Activated T-cell treated with anti-CD3 and anti-CD28 coated beads, Interleukin-2, amount 50 U/mL, for 72 hours (primary cell): ENCODE measurements around the gene SDE2. TPM values are rescaled to one million over a fixed set of nuclear protein-coding genes. Genes with fewer than 3 reads are reported as not detected.

Experiments
- ATAC-seq, 2 donors: fragments of 150-1000 bp; cut with Tn5 transposase; replicated peaks in 1 of 2; 2 replicates each; pipeline ENCODE4 v1.10.0; 2021; ENCODE audit warnings: moderate library complexity in 2 of 2, mild to moderate bottlenecking in 1 of 2
- DNase-seq, 2 donors: peaks; one replicate each; pipeline ENCODE4 v3.0.0; 2021 to 2022; ENCODE audit warnings: mixed read lengths in 1 of 2
- H3K27ac Mint-ChIP-seq: one replicate; pipeline ENCODE4 v1.8.0; 2022; ENCODE audit warnings: mild to moderate bottlenecking, moderate library complexity, mixed read lengths
- H3K27me3 Mint-ChIP-seq: one replicate; pipeline ENCODE4 v1.8.0; 2022; ENCODE audit warnings: low read depth, mixed read lengths
- H3K36me3 Mint-ChIP-seq, 2 donors: one replicate each; pipeline ENCODE4 v1.8.0; 2022; ENCODE audit warnings: mixed read lengths in 2 of 2, mild to moderate bottlenecking in 1 of 2; ENCODE audit not compliant: insufficient read depth in 2 of 2
- H3K4me1 Mint-ChIP-seq: one replicate; pipeline ENCODE4 v1.8.0; 2022; ENCODE audit warnings: low read depth, mixed read lengths
- H3K4me3 Mint-ChIP-seq, 2 donors: one replicate each; pipeline ENCODE4 v1.8.0; 2022; ENCODE audit warnings: mild to moderate bottlenecking in 2 of 2, mixed read lengths in 2 of 2, moderate library complexity in 2 of 2
- H3K9me3 Mint-ChIP-seq, 2 donors: one replicate each; pipeline ENCODE4 v1.8.0; 2022; ENCODE audit warnings: mixed read lengths in 2 of 2
- total RNA-seq, 2 donors: library from RNA; stranded (reverse); gene quantifications; one replicate each; pipeline ENCODE4 v1.2.3, GENCODE V29; 2022

SDE2 gene
- total RNA-seq, 2 donors from 2014 or later: 21.5 to 24.0 TPM

DNA sequence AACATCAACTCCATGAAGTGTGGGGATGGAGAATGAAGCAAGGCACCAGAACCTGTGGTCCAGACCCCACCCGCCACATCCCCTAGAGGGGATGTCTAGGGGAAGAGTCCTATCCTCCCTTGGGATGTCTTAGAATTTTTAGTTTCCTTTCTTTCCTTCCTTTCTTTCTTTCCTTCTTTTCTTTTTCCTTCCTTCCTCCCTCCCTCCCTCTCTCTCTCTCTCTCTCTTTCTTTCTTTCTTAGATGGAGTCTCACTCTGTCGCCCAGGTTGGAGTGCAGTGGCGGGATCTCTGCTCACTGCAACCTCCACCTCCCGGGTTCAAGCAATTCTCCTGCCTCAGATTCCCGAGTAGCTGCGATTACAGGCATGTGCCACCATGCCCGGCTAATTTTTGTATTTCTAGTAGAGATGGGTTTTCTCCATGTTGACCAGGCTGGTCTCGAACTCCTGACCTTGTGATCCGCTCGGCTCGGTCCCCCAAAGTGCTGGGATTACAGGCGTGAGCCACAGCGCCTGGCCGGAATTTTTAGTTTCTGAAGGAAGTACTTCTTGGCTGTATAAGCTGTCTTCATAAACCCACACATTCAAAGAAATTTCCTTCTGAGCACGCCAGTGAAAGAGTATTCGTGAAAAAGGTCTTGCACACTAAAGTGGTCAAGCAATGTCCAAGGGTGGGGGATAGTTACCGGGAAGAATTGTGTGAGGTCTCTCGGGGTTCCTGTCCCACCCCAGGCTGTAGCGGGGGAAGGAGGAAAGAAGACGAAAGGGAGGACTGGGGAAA lies 37.3 kb downstream of the SDE2 start:
- H3K36me3 Mint-ChIP-seq: no peaks in the 10 kb centered on the region
- H3K4me3 Mint-ChIP-seq: no peak overlapping the region
- H3K27ac Mint-ChIP-seq: no peak overlapping the region
- DNase-seq (no peak), ATAC-seq (no peak)
- no peaks in the 10 kb centered on the region for H3K4me1 Mint-ChIP-seq
- H3K27me3 Mint-ChIP-seq: no peaks in the 10 kb centered on the region
- no peaks in the 10 kb centered on the region for H3K9me3 Mint-ChIP-seq

DNA sequence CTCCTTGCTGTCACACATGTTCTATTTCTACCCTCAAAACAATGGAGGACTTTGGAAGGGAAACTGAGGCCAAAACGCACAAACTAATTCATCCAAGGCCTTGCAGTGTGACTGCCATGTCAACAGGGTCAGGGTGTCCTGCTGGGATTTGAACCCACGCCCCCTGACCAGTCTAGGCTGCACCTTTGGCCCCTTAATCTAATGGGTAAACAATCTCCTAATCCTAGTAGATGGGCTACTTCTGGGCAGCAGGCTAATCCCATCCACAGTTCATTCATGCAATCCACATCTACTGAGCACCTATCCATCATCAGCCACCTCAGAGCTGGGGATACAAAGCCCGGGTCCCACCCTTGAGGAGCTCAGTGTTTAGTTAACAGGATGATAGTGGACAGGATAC lies 41.1 kb downstream of the SDE2 start:
- Mint-ChIP-seq H3K4me3 (no peak overlapping the region), H3K27me3 (peaks cover 7% of the 10 kb centered on the region), H3K9me3 (no peaks in the 10 kb centered on the region), H3K36me3 (no peaks in the 10 kb centered on the region), H3K4me1 (no peaks in the 10 kb centered on the region), H3K27ac (no peak overlapping the region)
- DNase-seq: no peak
- no peak for ATAC-seq

DNA sequence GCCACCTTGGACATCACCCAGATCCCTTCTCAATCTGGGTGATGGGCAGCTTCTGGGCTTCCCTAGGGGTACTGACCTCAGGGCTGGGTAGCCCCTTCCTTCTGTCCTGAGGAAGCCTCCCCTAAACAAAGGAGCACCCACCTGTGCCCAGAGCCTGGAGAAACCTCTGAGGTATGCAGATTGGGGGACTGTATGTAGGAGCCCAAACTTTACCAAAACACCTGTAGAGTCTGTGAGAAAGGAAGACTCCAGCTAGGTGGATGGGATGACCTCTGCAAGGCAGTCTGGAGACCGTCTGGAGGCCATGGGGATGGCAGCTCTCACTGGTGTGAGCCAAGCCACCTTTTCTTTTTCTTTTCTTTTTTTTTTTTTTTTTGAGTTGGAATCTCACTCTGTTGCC lies 44.4 kb downstream of the SDE2 start:
- Mint-ChIP-seq H3K4me1 (no peaks in the 10 kb centered on the region), H3K4me3 (no peak overlapping the region), H3K27ac (no peak overlapping the region), H3K27me3 (peaks cover 7% of the 10 kb centered on the region), H3K9me3 (no peaks in the 10 kb centered on the region), H3K36me3 (no peaks in the 10 kb centered on the region)
- no peak for ATAC-seq
- no peak for DNase-seq

DNA sequence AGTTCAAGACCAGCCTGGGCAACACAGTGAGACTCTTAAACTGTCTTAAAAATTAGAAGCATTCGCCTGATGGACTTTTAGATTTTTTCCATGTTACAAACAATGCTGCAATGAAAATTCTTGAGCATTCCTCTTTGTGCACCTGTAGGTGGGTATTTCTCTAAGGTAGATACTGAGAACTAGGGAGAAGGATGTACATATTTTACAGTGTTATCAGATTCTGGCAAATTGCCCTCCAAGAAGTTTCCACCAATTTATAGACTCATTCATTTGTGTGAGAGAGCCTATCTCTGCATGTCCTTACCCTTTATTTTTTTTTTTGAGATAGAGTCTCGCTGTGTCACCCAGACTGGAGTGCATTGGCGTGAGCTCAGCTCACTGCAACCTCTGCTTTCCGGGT lies 45.8 kb downstream of the SDE2 start:
- ATAC-seq: no peak
- Mint-ChIP-seq H3K27ac (no peak overlapping the region), H3K27me3 (peaks cover 7% of the 10 kb centered on the region), H3K36me3 (no peaks in the 10 kb centered on the region), H3K4me1 (no peaks in the 10 kb centered on the region), H3K4me3 (no peak overlapping the region), H3K9me3 (no peaks in the 10 kb centered on the region)
- no peak for DNase-seq

DNA sequence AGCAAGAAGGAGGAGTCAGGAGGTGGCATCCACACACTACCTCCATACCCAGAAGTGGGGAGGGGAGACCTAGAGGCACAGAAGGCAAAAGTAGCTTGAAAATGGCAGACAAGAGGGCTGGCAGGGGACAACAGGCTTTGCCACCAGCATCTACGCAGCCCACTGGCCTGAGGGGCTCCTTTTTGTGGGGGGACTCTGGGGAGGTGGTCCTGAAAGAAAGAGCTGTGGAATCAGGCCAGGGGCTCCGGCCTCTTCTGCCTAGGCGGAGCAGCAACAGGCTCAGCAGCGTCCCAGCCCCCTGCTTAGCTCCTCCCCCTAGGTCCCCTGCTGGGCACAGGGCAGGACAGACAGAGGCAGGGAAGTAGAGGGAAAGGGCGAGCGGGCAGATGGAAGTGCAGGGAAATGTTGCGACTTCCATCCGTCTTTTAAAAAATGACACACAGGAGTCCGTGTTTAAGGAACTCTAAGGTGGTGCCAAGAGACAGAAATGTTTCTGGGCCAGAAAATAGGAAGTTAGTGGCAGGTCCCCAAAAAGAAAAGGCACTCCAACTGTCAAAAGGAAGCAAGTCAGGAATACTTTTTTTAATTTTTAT lies 48.1 kb downstream of the SDE2 start:
- Mint-ChIP-seq H3K27ac (no peak overlapping the region), H3K4me1 (no peaks in the 10 kb centered on the region), H3K9me3 (no peaks in the 10 kb centered on the region), H3K36me3 (no peaks in the 10 kb centered on the region), H3K4me3 (no peak overlapping the region), H3K27me3 (peaks cover 7% of the 10 kb centered on the region)
- ATAC-seq (no peak), DNase-seq (no peak)

DNA sequence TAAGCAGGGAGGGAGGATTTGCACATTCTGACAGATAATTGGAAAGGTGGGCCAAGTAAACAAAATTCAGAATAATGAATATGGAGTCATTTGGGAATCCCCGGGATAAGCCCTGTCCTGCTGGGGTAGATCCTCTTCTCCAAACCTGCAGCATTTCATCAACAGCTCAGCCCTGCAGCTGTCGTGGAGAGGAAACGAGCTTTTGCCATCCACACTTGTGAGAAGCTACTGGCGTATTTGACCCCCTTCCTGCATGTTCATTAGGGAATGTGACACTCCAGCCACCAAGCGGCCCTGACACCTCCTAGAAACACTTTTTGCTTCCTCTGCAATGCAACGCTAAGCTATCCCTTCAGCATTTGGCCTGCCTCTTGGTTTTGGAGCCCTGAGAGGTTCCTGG lies 50.1 kb downstream of the SDE2 start:
- Mint-ChIP-seq H3K9me3 (no peaks in the 10 kb centered on the region), H3K27ac (no peak overlapping the region), H3K36me3 (no peaks in the 10 kb centered on the region), H3K4me1 (peaks cover 6% of the 10 kb centered on the region), H3K4me3 (no peak overlapping the region), H3K27me3 (peaks cover 6% of the 10 kb centered on the region)
- no peak for DNase-seq
- ATAC-seq: no peak

DNA sequence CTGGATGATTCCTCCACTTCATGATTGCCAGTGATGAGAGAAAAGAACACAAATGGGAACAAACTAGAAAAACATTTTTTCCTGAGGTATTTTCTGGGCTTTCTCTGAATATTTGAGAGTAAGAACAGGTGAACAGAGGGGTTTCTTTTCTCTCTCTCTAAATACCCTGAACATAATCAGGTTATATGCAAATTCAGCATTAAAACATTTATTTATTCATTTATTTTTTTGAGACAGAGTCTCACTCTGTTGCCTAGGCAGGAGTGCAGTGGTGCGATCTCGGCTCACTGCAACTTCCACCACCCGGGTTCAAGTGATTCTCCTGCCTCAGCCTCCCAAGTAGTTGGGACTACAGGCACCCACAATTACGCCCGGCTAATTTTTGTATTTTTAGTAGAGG lies 52.3 kb downstream of the SDE2 start:
- DNase-seq (no peak), ATAC-seq (no peak)
- H3K27me3 Mint-ChIP-seq: no peaks in the 10 kb centered on the region
- no peaks in the 10 kb centered on the region for H3K36me3 Mint-ChIP-seq
- H3K9me3 Mint-ChIP-seq: no peaks in the 10 kb centered on the region
- no peak overlapping the region for H3K27ac Mint-ChIP-seq
- no peak overlapping the region for H3K4me3 Mint-ChIP-seq
- peaks cover 6% of the 10 kb centered on the region for H3K4me1 Mint-ChIP-seq

DNA sequence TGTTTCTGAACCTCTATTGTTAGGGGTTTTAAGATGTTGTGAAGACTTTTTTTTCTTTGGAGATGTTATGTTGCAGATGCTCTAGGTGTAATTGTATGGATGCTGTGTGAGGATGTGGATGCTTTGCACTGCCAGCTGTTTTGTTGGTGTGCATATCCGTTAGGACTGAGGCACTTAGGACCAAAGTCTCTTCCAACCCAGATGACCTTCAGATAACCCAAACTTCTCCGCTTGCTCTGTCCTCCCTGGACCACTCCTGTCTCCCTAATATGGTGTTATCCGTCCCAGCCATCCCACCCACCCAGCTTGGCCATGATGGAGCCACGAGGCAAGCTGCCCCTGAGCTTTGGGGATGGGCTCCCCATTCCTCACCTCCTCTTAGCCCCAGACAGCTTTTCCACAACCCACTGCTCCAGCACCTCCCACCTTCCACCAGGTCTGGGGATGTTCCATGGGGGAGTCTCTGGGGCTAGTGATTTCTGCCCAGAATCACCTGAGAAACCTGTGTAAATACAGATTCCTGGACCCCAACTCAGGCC lies 53.0 kb downstream of the SDE2 start:
- no peaks in the 10 kb centered on the region for H3K27me3 Mint-ChIP-seq
- DNase-seq (no peak), ATAC-seq (no peak)
- no peaks in the 10 kb centered on the region for H3K9me3 Mint-ChIP-seq
- H3K27ac Mint-ChIP-seq: no peak overlapping the region
- H3K36me3 Mint-ChIP-seq: no peaks in the 10 kb centered on the region
- peaks cover 6% of the 10 kb centered on the region for H3K4me1 Mint-ChIP-seq
- H3K4me3 Mint-ChIP-seq: no peak overlapping the region

DNA sequence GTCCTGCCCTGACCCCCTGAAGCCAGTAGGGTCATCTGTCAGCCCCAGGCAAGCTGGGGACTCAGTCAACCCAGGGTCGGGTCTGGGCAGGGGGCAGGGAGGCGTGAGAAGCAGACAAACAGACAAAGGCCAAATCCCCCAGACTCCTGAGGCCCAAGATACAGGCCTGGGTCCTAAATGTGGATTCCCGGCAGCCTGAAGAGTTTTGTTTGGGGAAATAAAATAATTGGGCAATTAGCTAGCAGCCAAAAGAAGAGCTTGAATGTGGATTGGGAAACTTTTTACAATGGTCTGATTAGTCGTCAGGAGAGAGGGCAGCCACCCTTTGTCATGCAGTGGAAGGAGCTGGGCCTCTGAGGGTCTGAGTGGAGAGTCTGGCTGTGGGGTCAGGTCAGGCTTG lies 53.6 kb downstream of the SDE2 start:
- Mint-ChIP-seq H3K27ac (no peak overlapping the region), H3K9me3 (no peaks in the 10 kb centered on the region), H3K4me1 (peaks cover 6% of the 10 kb centered on the region), H3K4me3 (no peak overlapping the region), H3K36me3 (no peaks in the 10 kb centered on the region), H3K27me3 (no peaks in the 10 kb centered on the region)
- DNase-seq: no peak
- ATAC-seq: no peak

DNA sequence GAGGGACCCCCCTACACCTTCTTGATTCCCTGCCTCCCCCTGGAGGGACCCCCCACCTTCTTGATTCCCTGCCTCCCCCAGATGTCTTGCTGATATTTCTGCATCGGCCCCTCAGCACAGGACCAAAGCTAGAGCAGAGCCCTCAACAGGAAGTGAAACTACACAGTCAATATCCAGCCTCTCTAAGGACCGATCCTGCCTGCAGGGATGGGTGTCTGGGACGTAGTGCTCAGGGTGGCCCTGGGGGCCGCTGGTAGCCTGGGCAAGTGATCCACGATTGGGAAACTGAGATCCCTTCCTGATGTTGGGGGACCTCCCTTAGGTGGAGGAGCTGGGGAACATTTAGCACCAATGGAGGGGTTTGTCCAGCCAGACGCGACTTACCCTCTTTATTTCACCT lies 54.2 kb downstream of the SDE2 start:
- Mint-ChIP-seq H3K27ac (no peak overlapping the region), H3K9me3 (no peaks in the 10 kb centered on the region), H3K27me3 (no peaks in the 10 kb centered on the region), H3K4me3 (no peak overlapping the region), H3K4me1 (peaks cover 6% of the 10 kb centered on the region), H3K36me3 (no peaks in the 10 kb centered on the region)
- ATAC-seq (peak; percentile 48 to 51), DNase-seq (no peak)

DNA sequence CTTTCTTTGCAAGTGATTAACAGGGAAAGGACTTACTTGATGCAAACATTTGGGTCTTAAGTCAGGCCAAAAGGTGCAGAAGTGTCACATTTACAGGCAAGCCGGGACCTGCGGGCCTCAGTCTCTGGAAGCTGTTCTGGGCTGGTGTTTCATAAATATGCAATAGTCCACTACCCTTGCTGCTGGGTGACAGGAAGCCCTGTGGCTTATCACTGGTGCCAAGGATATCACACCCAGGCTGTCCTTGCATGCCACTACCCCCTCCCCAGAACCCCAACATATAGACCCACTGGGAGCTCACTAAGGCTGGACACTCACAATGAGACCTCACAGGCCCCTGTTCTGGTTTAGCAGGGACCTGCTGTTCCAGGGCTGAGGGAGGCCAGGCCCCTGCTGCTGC lies 54.8 kb downstream of the SDE2 start:
- ATAC-seq (no peak), DNase-seq (no peak)
- Mint-ChIP-seq H3K9me3 (no peaks in the 10 kb centered on the region), H3K27ac (no peak overlapping the region), H3K4me3 (no peak overlapping the region), H3K4me1 (peaks cover 6% of the 10 kb centered on the region), H3K27me3 (no peaks in the 10 kb centered on the region), H3K36me3 (no peaks in the 10 kb centered on the region)

DNA sequence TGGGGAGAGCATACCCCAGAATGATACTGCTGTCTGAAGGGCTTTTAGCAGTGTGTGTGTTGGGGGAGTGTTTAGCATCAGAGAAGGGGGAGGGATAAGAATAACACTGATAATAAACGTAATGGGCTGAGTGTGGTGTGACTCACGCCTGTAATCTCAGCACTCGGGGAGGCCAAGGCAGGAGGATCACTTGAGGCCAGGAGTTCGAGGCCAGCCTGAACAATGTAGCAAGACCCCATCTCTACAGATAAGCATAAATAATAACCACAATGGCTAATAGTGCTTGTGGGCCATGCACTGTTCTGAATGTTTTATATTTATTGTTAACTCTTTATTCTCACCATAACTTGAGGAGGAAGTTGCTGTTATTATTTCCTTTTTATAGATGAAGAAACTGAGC lies 55.6 kb downstream of the SDE2 start:
- Mint-ChIP-seq H3K4me3 (no peak overlapping the region), H3K36me3 (no peaks in the 10 kb centered on the region), H3K9me3 (no peaks in the 10 kb centered on the region), H3K27ac (no peak overlapping the region), H3K4me1 (peaks cover 6% of the 10 kb centered on the region), H3K27me3 (no peaks in the 10 kb centered on the region)
- no peak for ATAC-seq
- DNase-seq: no peak

DNA sequence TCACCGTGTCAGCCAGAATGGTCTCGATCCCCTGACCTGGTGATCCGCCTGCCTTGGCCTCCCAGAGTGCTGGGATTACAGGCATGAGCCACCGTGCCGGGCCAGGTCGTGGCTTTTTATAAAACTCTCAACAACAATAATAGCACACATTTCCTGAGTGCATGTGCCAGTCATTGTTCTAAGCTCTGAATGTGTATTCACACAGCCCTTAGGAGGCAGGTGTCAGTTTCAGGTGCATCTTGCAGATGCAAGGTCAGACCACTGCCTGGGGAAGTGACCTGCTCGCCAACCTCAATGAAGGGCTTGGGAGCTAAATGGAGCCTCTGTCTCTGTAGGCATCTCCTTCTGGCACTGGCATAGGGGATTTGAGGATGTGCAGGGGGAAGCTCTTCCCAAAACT lies 56.6 kb downstream of the SDE2 start:
- H3K27ac Mint-ChIP-seq: no peak overlapping the region
- H3K36me3 Mint-ChIP-seq: no peaks in the 10 kb centered on the region
- ATAC-seq: no peak
- no peaks in the 10 kb centered on the region for H3K27me3 Mint-ChIP-seq
- H3K4me1 Mint-ChIP-seq: peaks cover 6% of the 10 kb centered on the region
- no peak overlapping the region for H3K4me3 Mint-ChIP-seq
- DNase-seq: no peak
- H3K9me3 Mint-ChIP-seq: no peaks in the 10 kb centered on the region

DNA sequence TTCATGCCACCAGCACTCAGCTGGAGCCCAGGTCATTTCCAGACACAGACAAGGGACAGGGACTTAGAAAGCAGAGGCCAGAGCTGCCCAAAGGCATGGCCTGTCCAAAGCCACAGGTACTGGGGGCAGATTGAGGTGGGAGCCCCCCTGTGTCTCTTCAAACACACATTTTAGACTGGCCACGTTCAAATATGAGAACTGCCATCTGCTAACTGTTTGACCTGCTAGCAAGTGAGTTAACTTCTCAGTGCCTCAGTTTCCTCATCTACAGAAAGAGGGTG lies 57.3 kb downstream of the SDE2 start:
- Mint-ChIP-seq H3K4me1 (peaks cover 6% of the 10 kb centered on the region), H3K27ac (no peak overlapping the region), H3K9me3 (no peaks in the 10 kb centered on the region), H3K36me3 (no peaks in the 10 kb centered on the region), H3K4me3 (no peak overlapping the region), H3K27me3 (no peaks in the 10 kb centered on the region)
- DNase-seq: no peak
- ATAC-seq: no peak
